ENCODE measurements around the gene IL4R. TPM values are rescaled to one million over a fixed set of nuclear protein-coding genes. Genes with fewer than 3 reads are reported as not detected.

Gene IL4R
- total and polyA plus RNA-seq, 2 of the 13 experiments (the other 11 are each of a cell fraction or from before 2014, with no cell fraction given) = 15.9 to 49.6 TPM

DNA sequence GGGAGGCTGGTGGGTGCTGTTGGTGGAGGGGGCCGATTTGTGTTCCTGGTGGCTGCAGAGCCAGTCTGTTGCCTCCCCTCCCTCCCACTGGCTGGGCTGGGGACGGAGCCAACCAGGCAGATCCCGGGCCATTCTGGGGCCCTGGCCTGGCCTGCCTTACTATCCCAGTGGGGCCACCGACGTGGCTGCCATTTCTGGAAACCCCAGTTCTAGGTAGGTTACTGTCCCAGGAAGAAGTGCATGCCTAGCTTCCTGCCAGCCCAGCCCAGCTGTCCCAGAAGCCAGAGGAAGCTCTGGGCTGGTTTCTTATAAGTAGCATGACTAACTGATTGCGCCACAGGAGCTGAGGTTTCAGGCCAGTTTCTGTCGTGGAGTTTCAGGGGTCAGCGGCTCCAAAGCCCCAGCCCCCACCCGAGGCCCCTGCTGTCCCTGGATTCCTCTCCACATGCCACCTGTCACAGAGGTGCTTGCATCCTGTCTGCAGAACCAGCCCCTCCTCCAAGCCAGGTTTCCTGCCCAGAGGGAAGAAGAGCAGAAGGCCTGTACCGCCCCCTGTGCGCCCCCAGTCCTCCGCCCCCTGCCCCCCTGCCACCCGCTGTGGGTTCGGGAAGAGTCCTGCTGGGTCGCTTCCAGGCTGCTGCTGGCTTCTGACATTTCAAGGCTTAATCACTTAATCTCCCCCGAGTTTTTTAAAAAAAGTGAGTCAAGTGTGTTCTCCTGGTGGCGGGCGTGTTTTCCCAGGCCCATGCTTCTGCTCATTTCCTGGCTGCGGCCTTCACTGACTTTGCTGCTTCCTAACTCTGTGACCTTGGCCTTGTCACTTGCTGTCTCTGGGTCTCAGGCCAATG, 13.2 kb downstream of the IL4R start (continued):
- TF ChIP-seq, protein P1, sequence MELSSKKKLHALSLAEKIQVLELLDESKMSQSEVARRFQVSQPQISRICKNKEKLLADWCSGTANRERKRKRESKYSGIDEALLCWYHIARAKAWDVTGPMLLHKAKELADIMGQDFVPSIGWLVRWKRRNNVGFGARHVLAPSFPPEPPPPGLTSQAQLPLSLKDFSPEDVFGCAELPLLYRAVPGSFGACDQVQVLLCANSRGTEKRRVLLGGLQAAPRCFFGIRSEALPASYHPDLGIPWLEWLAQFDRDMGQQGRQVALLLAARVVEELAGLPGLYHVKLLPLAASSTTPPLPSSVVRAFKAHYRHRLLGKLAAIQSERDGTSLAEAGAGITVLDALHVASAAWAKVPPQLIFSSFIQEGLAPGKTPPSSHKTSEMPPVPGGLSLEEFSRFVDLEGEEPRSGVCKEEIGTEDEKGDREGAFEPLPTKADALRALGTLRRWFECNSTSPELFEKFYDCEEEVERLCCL (CRISPR knock-in tag; IDR thresholded peaks at IDR 0.05; ENCODE audit: borderline replicate concordance) = no peak
- TF ChIP-seq BCL6 (CRISPR knock-in tag; IDR thresholded peaks at IDR 0.05) (peak; percentile 41), GABPB1 (CRISPR knock-in tag; IDR thresholded peaks at IDR 0.05) (peak; percentile 29; the same call in 1 of the 2 replicates), ETV5 (CRISPR knock-in tag; IDR thresholded peaks at IDR 0.05; ENCODE audit: borderline replicate concordance) (peak; percentile 35; the same call in 1 of the 2 replicates), ZBTB38 (CRISPR knock-in tag; IDR thresholded peaks at IDR 0.05) (no peak), CEBPG (CRISPR knock-in tag; IDR thresholded peaks at IDR 0.05) (peak; percentile 87), MED8 (CRISPR knock-in tag; IDR thresholded peaks at IDR 0.05; ENCODE audit: insufficient replicate concordance) (no peak), MAF1 (CRISPR knock-in tag; IDR thresholded peaks at IDR 0.05; ENCODE audit: borderline replicate concordance) (no peak), FOXJ3 (CRISPR knock-in tag; IDR thresholded peaks at IDR 0.05; ENCODE audit: borderline replicate concordance) (no peak), ZKSCAN5 (CRISPR knock-in tag; IDR thresholded peaks at IDR 0.05) (no peak)
- TF ChIP-seq, protein P2, sequence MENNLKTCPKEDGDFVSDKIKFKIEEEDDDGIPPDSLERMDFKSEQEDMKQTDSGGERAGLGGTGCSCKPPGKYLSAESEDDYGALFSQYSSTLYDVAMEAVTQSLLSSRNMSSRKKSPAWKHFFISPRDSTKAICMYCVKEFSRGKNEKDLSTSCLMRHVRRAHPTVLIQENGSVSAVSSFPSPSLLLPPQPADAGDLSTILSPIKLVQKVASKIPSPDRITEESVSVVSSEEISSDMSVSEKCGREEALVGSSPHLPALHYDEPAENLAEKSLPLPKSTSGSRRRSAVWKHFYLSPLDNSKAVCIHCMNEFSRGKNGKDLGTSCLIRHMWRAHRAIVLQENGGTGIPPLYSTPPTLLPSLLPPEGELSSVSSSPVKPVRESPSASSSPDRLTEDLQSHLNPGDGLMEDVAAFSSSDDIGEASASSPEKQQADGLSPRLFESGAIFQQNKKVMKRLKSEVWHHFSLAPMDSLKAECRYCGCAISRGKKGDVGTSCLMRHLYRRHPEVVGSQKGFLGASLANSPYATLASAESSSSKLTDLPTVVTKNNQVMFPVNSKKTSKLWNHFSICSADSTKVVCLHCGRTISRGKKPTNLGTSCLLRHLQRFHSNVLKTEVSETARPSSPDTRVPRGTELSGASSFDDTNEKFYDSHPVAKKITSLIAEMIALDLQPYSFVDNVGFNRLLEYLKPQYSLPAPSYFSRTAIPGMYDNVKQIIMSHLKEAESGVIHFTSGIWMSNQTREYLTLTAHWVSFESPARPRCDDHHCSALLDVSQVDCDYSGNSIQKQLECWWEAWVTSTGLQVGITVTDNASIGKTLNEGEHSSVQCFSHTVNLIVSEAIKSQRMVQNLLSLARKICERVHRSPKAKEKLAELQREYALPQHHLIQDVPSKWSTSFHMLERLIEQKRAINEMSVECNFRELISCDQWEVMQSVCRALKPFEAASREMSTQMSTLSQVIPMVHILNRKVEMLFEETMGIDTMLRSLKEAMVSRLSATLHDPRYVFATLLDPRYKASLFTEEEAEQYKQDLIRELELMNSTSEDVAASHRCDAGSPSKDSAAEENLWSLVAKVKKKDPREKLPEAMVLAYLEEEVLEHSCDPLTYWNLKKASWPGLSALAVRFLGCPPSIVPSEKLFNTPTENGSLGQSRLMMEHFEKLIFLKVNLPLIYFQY (CRISPR knock-in tag; IDR thresholded peaks at IDR 0.05; ENCODE audit: borderline replicate concordance) = peak; percentile 37; the same call in 1 of the 2 replicates
- TF ChIP-seq, protein P3, sequence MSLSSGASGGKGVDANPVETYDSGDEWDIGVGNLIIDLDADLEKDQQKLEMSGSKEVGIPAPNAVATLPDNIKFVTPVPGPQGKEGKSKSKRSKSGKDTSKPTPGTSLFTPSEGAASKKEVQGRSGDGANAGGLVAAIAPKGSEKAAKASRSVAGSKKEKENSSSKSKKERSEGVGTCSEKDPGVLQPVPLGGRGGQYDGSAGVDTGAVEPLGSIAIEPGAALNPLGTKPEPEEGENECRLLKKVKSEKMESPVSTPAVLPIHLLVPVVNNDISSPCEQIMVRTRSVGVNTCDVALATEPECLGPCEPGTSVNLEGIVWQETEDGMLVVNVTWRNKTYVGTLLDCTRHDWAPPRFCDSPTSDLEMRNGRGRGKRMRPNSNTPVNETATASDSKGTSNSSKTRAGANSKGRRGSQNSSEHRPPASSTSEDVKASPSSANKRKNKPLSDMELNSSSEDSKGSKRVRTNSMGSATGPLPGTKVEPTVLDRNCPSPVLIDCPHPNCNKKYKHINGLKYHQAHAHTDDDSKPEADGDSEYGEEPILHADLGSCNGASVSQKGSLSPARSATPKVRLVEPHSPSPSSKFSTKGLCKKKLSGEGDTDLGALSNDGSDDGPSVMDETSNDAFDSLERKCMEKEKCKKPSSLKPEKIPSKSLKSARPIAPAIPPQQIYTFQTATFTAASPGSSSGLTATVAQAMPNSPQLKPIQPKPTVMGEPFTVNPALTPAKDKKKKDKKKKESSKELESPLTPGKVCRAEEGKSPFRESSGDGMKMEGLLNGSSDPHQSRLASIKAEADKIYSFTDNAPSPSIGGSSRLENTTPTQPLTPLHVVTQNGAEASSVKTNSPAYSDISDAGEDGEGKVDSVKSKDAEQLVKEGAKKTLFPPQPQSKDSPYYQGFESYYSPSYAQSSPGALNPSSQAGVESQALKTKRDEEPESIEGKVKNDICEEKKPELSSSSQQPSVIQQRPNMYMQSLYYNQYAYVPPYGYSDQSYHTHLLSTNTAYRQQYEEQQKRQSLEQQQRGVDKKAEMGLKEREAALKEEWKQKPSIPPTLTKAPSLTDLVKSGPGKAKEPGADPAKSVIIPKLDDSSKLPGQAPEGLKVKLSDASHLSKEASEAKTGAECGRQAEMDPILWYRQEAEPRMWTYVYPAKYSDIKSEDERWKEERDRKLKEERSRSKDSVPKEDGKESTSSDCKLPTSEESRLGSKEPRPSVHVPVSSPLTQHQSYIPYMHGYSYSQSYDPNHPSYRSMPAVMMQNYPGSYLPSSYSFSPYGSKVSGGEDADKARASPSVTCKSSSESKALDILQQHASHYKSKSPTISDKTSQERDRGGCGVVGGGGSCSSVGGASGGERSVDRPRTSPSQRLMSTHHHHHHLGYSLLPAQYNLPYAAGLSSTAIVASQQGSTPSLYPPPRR (CRISPR knock-in tag; IDR thresholded peaks at IDR 0.05; ENCODE audit: borderline replicate concordance) = no peak

All from HepG2 (cell line).